ENCODE results near the gene NPR2.

NPR2 gene

GRCh38 chr9:35839926-35840325 is 48.5 kb downstream of the NPR2 start:
- Histone ChIP-seq H3K4me1 (ENCODE audit: control insufficient read depth, low read depth, low read length) (peaks cover 11% of the 10 kb centered on the region), H3K9ac (ENCODE audit: low read length) (no peak overlapping the region), H3K36me3 (ENCODE audit: control insufficient read depth, low read depth, low read length) (no peaks in the 10 kb centered on the region), H3K27me3 (ENCODE audit: control insufficient read depth, insufficient read depth, low read length) (peaks cover 1% of the 10 kb centered on the region), H3K9me3 (ENCODE audit: control insufficient read depth, low read depth, low read length) (no peaks in the 10 kb centered on the region), H3K4me3 (ENCODE audit: low read length) (no peak overlapping the region), H3K27ac (ENCODE audit: low read length) (no peak overlapping the region)

- H3K27me3 ChIP-seq (ENCODE audit: control insufficient read depth, insufficient read depth, low read length) = peaks cover 10% of the 10 kb centered on the region
- no peak overlapping the region for H3K9ac ChIP-seq (ENCODE audit: low read length)
- H3K4me1 ChIP-seq (ENCODE audit: control insufficient read depth, low read depth, low read length) = peaks cover 19% of the 10 kb centered on the region
- no peaks in the 10 kb centered on the region for H3K36me3 ChIP-seq (ENCODE audit: control insufficient read depth, low read depth, low read length)
- H3K9me3 ChIP-seq (ENCODE audit: control insufficient read depth, low read depth, low read length) = no peaks in the 10 kb centered on the region
- no peak overlapping the region for H3K27ac ChIP-seq (ENCODE audit: low read length)
- no peak overlapping the region for H3K4me3 ChIP-seq (ENCODE audit: low read length)
Observed at GRCh38 chr9:35840881-35841644, 49.7 kb downstream of the NPR2 start.

DNA sequence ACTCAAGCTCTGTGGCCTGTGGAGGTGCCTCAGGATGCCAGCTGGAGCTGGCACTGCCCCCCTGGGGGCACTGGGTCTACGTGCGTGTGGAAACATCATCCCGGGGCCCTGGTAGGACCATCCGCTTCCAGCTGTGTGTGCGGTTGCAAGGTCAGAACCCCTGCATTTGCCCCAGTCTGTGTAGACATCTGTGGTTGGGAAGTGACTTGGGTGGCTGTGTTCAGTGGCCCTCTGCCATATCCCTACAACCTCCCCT is 50.2 kb downstream of the NPR2 start:
- Histone ChIP-seq H3K4me3 (ENCODE audit: low read length) (no peak overlapping the region), H3K9me3 (ENCODE audit: control insufficient read depth, low read depth, low read length) (no peaks in the 10 kb centered on the region), H3K36me3 (ENCODE audit: control insufficient read depth, low read depth, low read length) (no peaks in the 10 kb centered on the region), H3K27me3 (ENCODE audit: control insufficient read depth, insufficient read depth, low read length) (peaks cover 16% of the 10 kb centered on the region), H3K4me1 (ENCODE audit: control insufficient read depth, low read depth, low read length) (peaks cover 19% of the 10 kb centered on the region), H3K9ac (ENCODE audit: low read length) (no peak overlapping the region), H3K27ac (ENCODE audit: low read length) (no peak overlapping the region)

GRCh38 chr9:35842020-35842745 is 50.8 kb downstream of the NPR2 start:
- H3K27ac ChIP-seq (ENCODE audit: low read length) = no peak overlapping the region

DNA sequence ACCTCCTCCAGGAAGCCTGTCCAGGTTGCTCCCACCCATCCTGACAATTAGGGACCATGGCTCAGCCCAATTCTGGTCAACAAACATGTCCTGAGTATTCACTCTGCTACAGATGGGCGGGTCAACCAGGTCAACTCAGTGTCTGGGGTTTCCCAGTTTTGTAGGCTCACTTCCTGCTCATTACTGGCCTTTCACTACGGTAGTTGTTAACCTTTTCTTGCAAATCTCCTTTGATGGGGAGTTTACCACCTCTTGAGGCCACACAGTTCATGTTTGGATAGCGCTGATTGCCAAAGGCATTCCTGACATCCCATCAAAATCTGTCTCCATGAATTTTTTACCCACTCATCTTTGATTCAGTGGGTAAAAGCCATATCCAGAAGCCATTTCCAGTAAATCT is 51.4 kb downstream of the NPR2 start:
- Histone ChIP-seq H3K9ac (ENCODE audit: low read length) (no peak overlapping the region), H3K4me1 (ENCODE audit: control insufficient read depth, low read depth, low read length) (peaks cover 19% of the 10 kb centered on the region), H3K27me3 (ENCODE audit: control insufficient read depth, insufficient read depth, low read length) (peaks cover 26% of the 10 kb centered on the region)

More at GRCh38 chr9:35842020-35842745, 50.8 kb downstream of the NPR2 start:
- peaks cover 19% of the 10 kb centered on the region for H3K4me1 ChIP-seq (ENCODE audit: control insufficient read depth, low read depth, low read length)
- H3K9me3 ChIP-seq (ENCODE audit: control insufficient read depth, low read depth, low read length) = no peaks in the 10 kb centered on the region
- H3K27me3 ChIP-seq (ENCODE audit: control insufficient read depth, insufficient read depth, low read length) = peaks cover 22% of the 10 kb centered on the region
- no peaks in the 10 kb centered on the region for H3K36me3 ChIP-seq (ENCODE audit: control insufficient read depth, low read depth, low read length)
- H3K4me3 ChIP-seq (ENCODE audit: low read length) = no peak overlapping the region
- H3K9ac ChIP-seq (ENCODE audit: low read length) = no peak overlapping the region

DNA sequence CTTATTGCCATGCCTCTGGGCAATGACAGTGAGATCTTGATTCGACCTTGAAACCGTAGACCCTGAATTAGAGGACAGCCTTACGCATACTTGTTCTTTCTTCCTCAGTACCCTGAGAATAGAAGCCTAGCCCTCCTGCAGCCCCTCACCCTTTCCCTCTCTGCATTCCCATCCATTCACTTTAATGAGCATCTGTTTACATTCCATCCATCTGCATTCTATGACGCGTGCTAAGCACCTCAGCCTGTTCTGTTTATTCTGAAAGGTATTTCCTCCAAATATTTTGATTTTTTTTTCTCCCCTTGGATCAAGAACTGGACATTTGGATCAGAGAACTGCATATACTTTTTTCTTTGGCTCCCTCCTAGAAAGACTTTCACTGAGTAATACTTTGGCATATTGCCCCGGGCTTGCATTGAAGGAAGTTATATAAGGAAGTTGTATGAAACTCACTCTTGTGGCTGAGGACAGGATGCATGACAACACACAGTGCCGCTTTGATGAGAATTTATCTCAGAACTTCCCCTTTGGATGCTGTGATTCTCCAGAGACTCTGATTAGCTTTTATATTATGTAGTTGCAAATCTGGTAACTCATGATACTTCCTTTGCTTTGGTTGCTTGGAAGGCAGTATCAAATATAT is 53.4 kb downstream of the NPR2 start:
- Histone ChIP-seq H3K9me3 (ENCODE audit: control insufficient read depth, low read depth, low read length) (no peaks in the 10 kb centered on the region), H3K27me3 (ENCODE audit: control insufficient read depth, insufficient read depth, low read length) (peaks cover 26% of the 10 kb centered on the region), H3K4me1 (ENCODE audit: control insufficient read depth, low read depth, low read length) (peaks cover 19% of the 10 kb centered on the region), H3K36me3 (ENCODE audit: control insufficient read depth, low read depth, low read length) (no peaks in the 10 kb centered on the region), H3K9ac (ENCODE audit: low read length) (no peak overlapping the region), H3K27ac (ENCODE audit: low read length) (no peak overlapping the region), H3K4me3 (ENCODE audit: low read length) (peak overlapping the region; percentile 18)

More for the DNA sequence above, 51.4 kb downstream of the NPR2 start:
- Histone ChIP-seq H3K4me3 (ENCODE audit: low read length) (no peak overlapping the region), H3K27ac (ENCODE audit: low read length) (no peak overlapping the region), H3K36me3 (ENCODE audit: control insufficient read depth, low read depth, low read length) (no peaks in the 10 kb centered on the region), H3K9me3 (ENCODE audit: control insufficient read depth, low read depth, low read length) (no peaks in the 10 kb centered on the region)

DNA sequence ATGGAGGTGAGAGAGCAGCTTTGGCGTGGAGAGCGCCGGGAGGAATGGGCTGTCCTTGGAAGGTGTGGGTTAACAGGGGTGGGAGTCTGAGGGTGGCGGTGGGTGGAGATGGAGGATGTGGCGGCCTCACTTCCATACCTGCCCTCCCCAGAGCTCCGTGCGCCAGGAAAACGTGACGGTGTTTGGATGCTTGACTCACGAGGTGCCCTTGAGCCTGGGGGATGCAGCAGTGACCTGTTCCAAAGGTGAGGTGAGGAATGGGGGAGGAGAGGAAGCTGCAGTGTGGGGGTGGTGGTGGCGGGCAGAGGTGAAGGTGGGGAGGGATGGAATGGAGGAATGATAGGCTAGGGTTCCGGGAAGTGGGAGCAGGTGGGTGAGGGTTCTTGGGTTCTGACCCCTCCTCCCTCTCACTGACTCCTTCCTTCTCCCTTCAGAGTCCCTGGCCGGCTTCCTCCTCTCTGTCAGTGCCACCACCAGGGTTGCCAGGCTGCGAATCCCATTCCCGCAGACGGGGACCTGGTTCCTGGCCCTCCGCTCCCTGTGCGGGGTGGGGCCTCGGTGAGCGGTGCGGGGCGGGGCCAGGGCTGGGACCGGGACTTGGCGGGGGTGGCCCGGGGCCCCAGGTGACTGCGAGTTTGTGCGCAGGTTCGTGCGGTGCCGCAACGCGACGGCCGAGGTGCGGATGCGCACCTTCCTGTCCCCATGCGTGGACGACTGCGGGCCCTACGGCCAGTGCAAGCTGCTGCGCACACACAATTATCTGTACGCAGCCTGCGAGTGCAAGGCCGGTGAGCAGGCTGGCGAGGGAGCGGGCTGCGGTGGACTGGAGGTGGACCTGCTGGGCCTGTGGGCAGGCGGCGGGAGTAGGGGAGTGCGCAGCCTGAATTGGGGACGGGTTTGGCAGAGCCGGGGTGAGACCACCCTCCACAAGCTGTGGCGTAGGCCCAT is 54.7 kb downstream of the NPR2 start:
- peaks cover 19% of the 10 kb centered on the region for H3K4me1 ChIP-seq (ENCODE audit: control insufficient read depth, low read depth, low read length)
- H3K27me3 ChIP-seq (ENCODE audit: control insufficient read depth, insufficient read depth, low read length) = peaks cover 26% of the 10 kb centered on the region
- peak overlapping the region; percentile 60 for H3K4me3 ChIP-seq (ENCODE audit: low read length)
- no peak overlapping the region for H3K9ac ChIP-seq (ENCODE audit: low read length)
- no peaks in the 10 kb centered on the region for H3K36me3 ChIP-seq (ENCODE audit: control insufficient read depth, low read depth, low read length)
- no peaks in the 10 kb centered on the region for H3K9me3 ChIP-seq (ENCODE audit: control insufficient read depth, low read depth, low read length)
- H3K27ac ChIP-seq (ENCODE audit: low read length) = no peak overlapping the region

DNA sequence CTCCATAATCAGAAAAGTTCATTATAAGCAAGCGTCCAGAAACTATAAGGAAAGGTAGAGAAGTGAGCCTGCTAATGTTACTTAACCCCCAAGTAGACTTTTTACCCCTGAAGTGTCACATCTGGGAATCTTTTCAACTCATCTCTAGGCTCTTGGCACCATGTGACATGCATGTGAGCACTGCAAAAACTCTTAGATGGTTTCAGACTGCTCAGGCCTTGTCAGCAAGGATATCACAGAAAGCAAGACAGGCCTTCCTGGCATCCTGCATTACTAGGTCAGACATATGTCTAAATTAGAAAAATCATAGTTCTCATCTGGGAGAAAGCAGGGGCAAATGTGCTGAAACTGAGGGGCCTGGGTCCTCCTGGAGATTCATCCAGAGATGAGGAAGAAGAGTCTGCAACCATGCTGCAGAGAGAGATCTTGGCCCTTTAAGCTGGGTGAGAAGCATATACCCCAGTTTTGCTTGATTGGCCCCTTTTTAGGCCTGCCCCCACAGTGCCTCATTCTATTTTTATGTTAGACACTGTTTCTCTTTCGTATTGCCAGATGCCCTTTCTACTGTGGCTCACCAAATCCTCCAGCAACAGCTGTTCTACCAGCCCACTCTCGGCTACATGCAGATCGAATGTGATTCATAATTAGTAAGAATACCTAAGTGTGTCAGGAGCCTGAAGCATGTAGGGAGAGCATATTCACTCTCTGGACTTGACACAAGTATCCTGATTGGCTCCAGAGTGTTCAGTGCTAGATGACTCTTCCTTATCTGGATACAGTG is 56.6 kb downstream of the NPR2 start:
- H3K36me3 ChIP-seq (ENCODE audit: control insufficient read depth, low read depth, low read length) = no peaks in the 10 kb centered on the region
- H3K27ac ChIP-seq (ENCODE audit: low read length) = no peak overlapping the region
- no peaks in the 10 kb centered on the region for H3K9me3 ChIP-seq (ENCODE audit: control insufficient read depth, low read depth, low read length)
- peaks cover 19% of the 10 kb centered on the region for H3K4me1 ChIP-seq (ENCODE audit: control insufficient read depth, low read depth, low read length)
- H3K27me3 ChIP-seq (ENCODE audit: control insufficient read depth, insufficient read depth, low read length) = peaks cover 26% of the 10 kb centered on the region
- no peak overlapping the region for H3K9ac ChIP-seq (ENCODE audit: low read length)
- H3K4me3 ChIP-seq (ENCODE audit: low read length) = no peak overlapping the region

DNA sequence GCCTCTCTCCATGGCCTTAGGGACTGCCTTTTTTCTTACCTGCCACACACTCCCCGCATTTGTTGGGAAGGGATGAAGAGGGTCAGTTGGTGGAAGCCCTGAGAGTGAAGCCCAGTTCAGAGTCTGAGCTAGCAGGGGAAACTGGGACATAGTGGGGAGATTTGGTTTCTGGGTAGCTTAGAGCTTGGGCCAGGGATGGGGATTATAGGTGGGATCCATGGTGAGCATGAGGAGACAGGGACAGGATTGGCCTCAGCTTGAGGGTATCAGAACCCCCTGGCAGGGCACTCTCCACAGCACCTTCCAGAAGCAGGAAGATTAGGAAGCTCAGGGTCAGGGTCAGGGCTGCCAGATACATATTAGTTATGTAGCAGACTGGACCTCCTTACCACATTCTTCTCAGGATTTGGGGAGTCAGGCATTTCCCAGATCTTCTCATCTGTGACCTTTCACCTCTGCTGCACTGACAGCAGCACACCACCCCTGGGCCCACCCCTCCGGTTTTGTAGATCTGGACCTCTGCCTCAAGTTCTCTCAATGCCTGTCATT is 61.0 kb downstream of the NPR2 start:
- peaks cover 3% of the 10 kb centered on the region for H3K27me3 ChIP-seq (ENCODE audit: control insufficient read depth, insufficient read depth, low read length)
- H3K4me3 ChIP-seq (ENCODE audit: low read length) = no peak overlapping the region
- no peaks in the 10 kb centered on the region for H3K4me1 ChIP-seq (ENCODE audit: control insufficient read depth, low read depth, low read length)
- H3K36me3 ChIP-seq (ENCODE audit: control insufficient read depth, low read depth, low read length) = no peaks in the 10 kb centered on the region
- H3K27ac ChIP-seq (ENCODE audit: low read length) = no peak overlapping the region
- no peak overlapping the region for H3K9ac ChIP-seq (ENCODE audit: low read length)
- H3K9me3 ChIP-seq (ENCODE audit: control insufficient read depth, low read depth, low read length) = no peaks in the 10 kb centered on the region

GRCh38 chr9:35852876-35853865 is 61.8 kb downstream of the NPR2 start:
- Histone ChIP-seq H3K9me3 (ENCODE audit: control insufficient read depth, low read depth, low read length) (no peaks in the 10 kb centered on the region), H3K9ac (ENCODE audit: low read length) (no peak overlapping the region), H3K4me3 (ENCODE audit: low read length) (no peak overlapping the region), H3K27me3 (ENCODE audit: control insufficient read depth, insufficient read depth, low read length) (no peaks in the 10 kb centered on the region), H3K4me1 (ENCODE audit: control insufficient read depth, low read depth, low read length) (no peaks in the 10 kb centered on the region), H3K27ac (ENCODE audit: low read length) (no peak overlapping the region), H3K36me3 (ENCODE audit: control insufficient read depth, low read depth, low read length) (no peaks in the 10 kb centered on the region)

All from iPS-18a (cell line).